HG03135 (cell line): ENCODE measurements around the gene ZNF740.
"Not testable (repeated sequence)": the region's sequence is repeated elsewhere in the genome, so short reads cannot be mapped to it uniquely, and the experiment has no call there.

Experiments used
- ATAC-seq: cut with Tn5 transposase; IDR thresholded peaks from one replicate; pipeline ENCODE4 v1.9.1; 2021; ENCODE audit warnings: mild to moderate bottlenecking, moderate library complexity; ENCODE audit not compliant: unreplicated experiment

ZNF740 gene

GRCh38 chr12:53172352-53172751, 8.2 kb upstream of the ZNF740 start:
- no peak for ATAC-seq

GRCh38 chr12:53173085-53173715, 7.3 kb upstream of the ZNF740 start:
- ATAC-seq: no peak

GRCh38 chr12:53174881-53175491, 5.5 kb upstream of the ZNF740 start:
- ATAC-seq: no peak

GRCh38 chr12:53176750-53177149, 3.8 kb upstream of the ZNF740 start:
- ATAC-seq: no peak

GRCh38 chr12:53177447-53177846, 3.1 kb upstream of the ZNF740 start:
- not testable (repeated sequence) for ATAC-seq

GRCh38 chr12:53178803-53179202, 1.7 kb upstream of the ZNF740 start:
- not testable (repeated sequence) for ATAC-seq

- peak; percentile 15 for ATAC-seq
Observed at GRCh38 chr12:53179687-53180219, 769 bp upstream of the ZNF740 start.

GRCh38 chr12:53180931-53181645, 566 bp downstream of the ZNF740 start:
- peak; percentile 47 for ATAC-seq

- ATAC-seq: no peak
Observed at GRCh38 chr12:53181935-53182334, 1.4 kb downstream of the ZNF740 start.

GRCh38 chr12:53182903-53183302, 2.4 kb downstream of the ZNF740 start:
- no peak for ATAC-seq

GRCh38 chr12:53184828-53185227, 4.3 kb downstream of the ZNF740 start:
- no peak for ATAC-seq

- ATAC-seq: no peak
Observed at GRCh38 chr12:53185582-53186153, 5.1 kb downstream of the ZNF740 start.

- no peak for ATAC-seq
Observed at GRCh38 chr12:53186745-53187144, 6.2 kb downstream of the ZNF740 start.

GRCh38 chr12:53187145-53187899, 6.8 kb downstream of the ZNF740 start:
- ATAC-seq: no peak

GRCh38 chr12:53190108-53190729, 9.7 kb downstream of the ZNF740 start:
- no peak for ATAC-seq

- no peak for ATAC-seq
Observed at GRCh38 chr12:53191096-53191884, 10.8 kb downstream of the ZNF740 start.

GRCh38 chr12:53191885-53192530, 11.5 kb downstream of the ZNF740 start:
- no peak for ATAC-seq

GRCh38 chr12:53192531-53193021, 12.1 kb downstream of the ZNF740 start:
- no peak for ATAC-seq

- ATAC-seq: no peak
Observed at GRCh38 chr12:53193040-53193439, 12.5 kb downstream of the ZNF740 start.
